NT2/D1 (cell line): ENCODE measurements around the gene LRP10.

ENCODE experiments used
- DNase-seq: peaks from one replicate; pipeline ENCODE4 v3.0.0-alpha.2; 2011; ENCODE audit warnings: low read depth, low spot score
- H3K27me3 ChIP-seq: 2 replicates; pipeline ENCODE4 v1.6.0; 2011; ENCODE audit warnings: mild to moderate bottlenecking; ENCODE audit not compliant: insufficient read length, insufficient read depth
- H3K36me3 ChIP-seq: 2 replicates; pipeline ENCODE4 v1.6.1; 2011; ENCODE audit warnings: mild to moderate bottlenecking, low read length, mixed read lengths; ENCODE audit not compliant: insufficient read depth, insufficient read length
- H3K4me1 ChIP-seq: 2 replicates; pipeline ENCODE4 v1.5.1; 2011; ENCODE audit not compliant: insufficient read depth, insufficient read length
- H3K4me3 ChIP-seq: 2 replicates; pipeline ENCODE4 v1.5.1; 2011; ENCODE audit warnings: low read depth; ENCODE audit not compliant: insufficient read length
- H3K9ac ChIP-seq: 2 replicates; pipeline ENCODE4 v1.6.0; 2011; ENCODE audit warnings: low read depth; ENCODE audit not compliant: insufficient read length
- H3K9me3 ChIP-seq: 2 replicates; pipeline ENCODE4 v1.5.1; 2011; ENCODE audit warnings: mild to moderate bottlenecking, low read length; ENCODE audit not compliant: insufficient read depth
- SUZ12 ChIP-seq: IDR thresholded peaks from 2 replicates; pipeline ENCODE4 v1.6.1; 2011; ENCODE audit not compliant: insufficient read length, insufficient read depth; ENCODE audit errors: extremely low read depth
- YY1 ChIP-seq: IDR thresholded peaks from 2 replicates; pipeline ENCODE4 v1.6.1; 2011; ENCODE audit not compliant: insufficient read length, insufficient read depth
- ZNF274 ChIP-seq: IDR thresholded peaks from 2 replicates; pipeline ENCODE4 v1.6.1; 2011; ENCODE audit warnings: mild to moderate bottlenecking, low read depth, low read length

Gene LRP10

DNA sequence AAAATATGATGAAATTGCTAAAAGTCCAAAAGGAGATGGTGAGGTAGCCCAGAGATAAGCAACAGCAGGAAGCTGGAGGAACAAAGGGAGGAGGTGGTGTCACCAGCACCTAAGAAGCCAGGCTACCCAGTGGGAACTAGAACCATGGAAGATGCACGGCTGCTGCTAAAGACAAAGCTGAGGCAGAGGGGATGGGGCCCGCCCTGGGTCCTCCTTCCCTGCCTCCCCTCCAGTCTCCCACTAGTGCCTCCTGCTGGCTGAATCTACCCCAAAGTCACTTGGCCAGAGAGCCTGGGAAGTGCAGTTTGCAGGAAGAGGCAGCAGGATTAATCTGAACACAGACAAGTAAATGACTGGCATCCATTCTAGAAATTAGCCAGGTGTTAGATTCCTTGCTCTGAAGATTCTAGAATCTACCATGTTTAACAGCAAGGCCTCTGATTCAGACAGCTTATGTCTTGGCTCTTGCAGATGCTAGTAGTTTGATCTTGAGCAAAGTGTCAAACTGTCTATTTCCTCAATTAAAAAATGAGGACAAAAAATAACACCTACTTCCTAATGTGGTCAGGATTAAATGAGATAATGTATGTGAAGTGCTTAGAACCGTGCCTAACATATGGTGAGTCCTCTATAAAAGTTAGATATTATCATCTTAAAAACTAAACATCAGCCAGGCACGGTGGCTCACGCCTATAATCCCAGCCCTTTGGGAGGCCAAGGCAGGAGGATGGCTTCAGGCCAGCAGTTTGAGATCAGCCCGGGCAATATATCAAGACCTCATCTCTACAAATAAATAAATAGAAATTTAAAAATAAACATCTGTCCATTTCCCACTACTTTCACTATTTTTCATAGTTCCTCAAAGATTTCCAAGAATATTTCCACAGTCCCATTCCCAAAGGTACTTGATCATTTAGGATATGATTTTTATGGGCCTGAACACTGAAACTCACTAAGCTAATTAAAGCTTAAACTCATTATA lies 5.8 kb upstream of the LRP10 start:
- no peaks in the 10 kb centered on the region for H3K36me3 ChIP-seq
- H3K4me3 ChIP-seq, result no peak overlapping the region
- H3K9ac ChIP-seq, result no peak overlapping the region
- H3K27me3 ChIP-seq, result no peaks in the 10 kb centered on the region
- H3K4me1 ChIP-seq, result no peaks in the 10 kb centered on the region
- DNase-seq, result no peak
- TF ChIP-seq YY1, result no peak
- H3K9me3 ChIP-seq, result no peaks in the 10 kb centered on the region

- Histone ChIP-seq H3K36me3 (no peaks in the 10 kb centered on the region), H3K9ac (no peak overlapping the region), H3K4me1 (no peaks in the 10 kb centered on the region), H3K27me3 (no peaks in the 10 kb centered on the region), H3K4me3 (no peak overlapping the region), H3K9me3 (no peaks in the 10 kb centered on the region)
- DNase-seq, result no peak
- no peak for TF ChIP-seq YY1
- no peak for TF ChIP-seq SUZ12
- no peak for TF ChIP-seq ZNF274
These were observed 4.7 kb upstream of the LRP10 start for GRCh38 chr14:22866874-22867273.

DNA sequence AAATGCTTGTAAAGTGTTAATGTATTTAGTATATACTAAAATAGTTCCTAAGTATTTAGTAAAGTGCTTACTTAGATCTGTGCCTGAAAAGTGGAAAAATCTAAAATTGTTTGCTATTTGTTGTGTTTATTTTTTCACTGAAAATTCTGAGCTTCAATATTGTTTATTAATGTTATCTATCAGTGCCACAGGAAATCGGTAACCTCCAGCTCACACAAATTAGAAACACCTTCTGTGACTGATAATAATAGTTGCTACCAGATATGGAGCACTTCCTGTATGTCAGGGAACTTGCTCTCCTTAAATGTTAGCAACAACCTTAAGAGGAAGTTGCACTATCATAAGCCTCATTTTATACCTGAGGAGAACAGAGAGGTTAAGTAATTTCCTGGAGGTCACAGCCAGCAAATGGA lies 723 bp upstream of the LRP10 start:
- Histone ChIP-seq H3K27me3 (no peaks in the 10 kb centered on the region), H3K4me1 (no peaks in the 10 kb centered on the region), H3K9ac (no peak overlapping the region), H3K9me3 (no peaks in the 10 kb centered on the region), H3K36me3 (peaks cover 11% of the 10 kb centered on the region), H3K4me3 (peak overlapping the region; percentile 76)
- TF ChIP-seq YY1 (no peak), ZNF274 (no peak), SUZ12 (no peak)
- no peak for DNase-seq

- peak overlapping the region; percentile 76 for H3K4me3 ChIP-seq
- H3K4me1 ChIP-seq, result no peaks in the 10 kb centered on the region
- peaks cover 25% of the 10 kb centered on the region for H3K36me3 ChIP-seq
- DNase-seq, result no peak
- TF ChIP-seq YY1 (no peak), SUZ12 (no peak), ZNF274 (no peak)
- H3K27me3 ChIP-seq, result no peaks in the 10 kb centered on the region
- H3K9me3 ChIP-seq, result no peaks in the 10 kb centered on the region
- peak overlapping the region; percentile 85 for H3K9ac ChIP-seq
These were observed 693 bp downstream of the LRP10 start for GRCh38 chr14:22872033-22872832.

- Histone ChIP-seq H3K9me3 (no peaks in the 10 kb centered on the region), H3K36me3 (peaks cover 28% of the 10 kb centered on the region), H3K4me3 (peak overlapping the region; percentile 76), H3K9ac (peak overlapping the region; percentile 5), H3K4me1 (no peaks in the 10 kb centered on the region), H3K27me3 (no peaks in the 10 kb centered on the region)
- TF ChIP-seq SUZ12, result no peak
- TF ChIP-seq ZNF274, result no peak
- no peak for TF ChIP-seq YY1
- no peak for DNase-seq
These were observed 1.4 kb downstream of the LRP10 start for GRCh38 chr14:22872833-22873520.

- Histone ChIP-seq H3K4me3 (no peak overlapping the region), H3K4me1 (no peaks in the 10 kb centered on the region), H3K36me3 (peaks cover 30% of the 10 kb centered on the region), H3K9me3 (no peaks in the 10 kb centered on the region), H3K27me3 (no peaks in the 10 kb centered on the region), H3K9ac (no peak overlapping the region)
- TF ChIP-seq ZNF274, result no peak
- no peak for TF ChIP-seq SUZ12
- TF ChIP-seq YY1, result no peak
- no peak for DNase-seq
These were observed 3.6 kb downstream of the LRP10 start for GRCh38 chr14:22875003-22875747.
